ENCODE data around the gene GPC5. TPM values are rescaled to one million over a fixed set of nuclear protein-coding genes. Genes with fewer than 3 reads are reported as not detected.

GPC5 gene
- total RNA-seq, 1 experiment from 2014 or later = 0.07 TPM

GRCh38 chr13:91922969-91923592 is 524.7 kb downstream of the GPC5 start:
- DNase-seq (ENCODE audit: extremely low read depth, low read depth) = peak; percentile 4

GRCh38 chr13:91930687-91931086 is 532.3 kb downstream of the GPC5 start:
- DNase-seq (ENCODE audit: extremely low read depth, low read depth) = no peak

- no peak for DNase-seq (ENCODE audit: extremely low read depth, low read depth)
Measured at GRCh38 chr13:91934354-91934753, 535.9 kb downstream of the GPC5 start.

- DNase-seq (ENCODE audit: extremely low read depth, low read depth) = peak; percentile 33
Measured at GRCh38 chr13:91946498-91947070, 548.2 kb downstream of the GPC5 start.

GRCh38 chr13:91948736-91949135 is 550.3 kb downstream of the GPC5 start:
- no peak for DNase-seq (ENCODE audit: extremely low read depth, low read depth)

DNA sequence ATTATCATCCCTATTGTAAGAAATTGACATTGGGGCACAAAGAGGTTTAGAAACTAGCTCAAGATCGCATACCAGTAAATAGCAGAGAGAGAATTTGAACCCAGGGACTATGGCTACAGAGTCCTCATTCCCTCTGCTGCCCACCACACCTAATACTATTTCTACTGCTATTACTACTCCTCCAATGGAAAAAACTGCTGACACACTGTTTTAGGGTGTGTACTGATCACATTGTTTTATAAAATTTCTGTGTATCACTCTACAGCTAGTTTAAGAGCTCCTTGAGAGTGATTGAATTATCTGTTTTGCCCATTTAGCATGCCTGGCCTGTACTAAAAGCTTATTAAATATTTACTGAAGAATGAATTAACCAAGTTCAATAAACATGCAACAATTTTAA is 552.4 kb downstream of the GPC5 start:
- DNase-seq (ENCODE audit: extremely low read depth, low read depth) = no peak

DNA sequence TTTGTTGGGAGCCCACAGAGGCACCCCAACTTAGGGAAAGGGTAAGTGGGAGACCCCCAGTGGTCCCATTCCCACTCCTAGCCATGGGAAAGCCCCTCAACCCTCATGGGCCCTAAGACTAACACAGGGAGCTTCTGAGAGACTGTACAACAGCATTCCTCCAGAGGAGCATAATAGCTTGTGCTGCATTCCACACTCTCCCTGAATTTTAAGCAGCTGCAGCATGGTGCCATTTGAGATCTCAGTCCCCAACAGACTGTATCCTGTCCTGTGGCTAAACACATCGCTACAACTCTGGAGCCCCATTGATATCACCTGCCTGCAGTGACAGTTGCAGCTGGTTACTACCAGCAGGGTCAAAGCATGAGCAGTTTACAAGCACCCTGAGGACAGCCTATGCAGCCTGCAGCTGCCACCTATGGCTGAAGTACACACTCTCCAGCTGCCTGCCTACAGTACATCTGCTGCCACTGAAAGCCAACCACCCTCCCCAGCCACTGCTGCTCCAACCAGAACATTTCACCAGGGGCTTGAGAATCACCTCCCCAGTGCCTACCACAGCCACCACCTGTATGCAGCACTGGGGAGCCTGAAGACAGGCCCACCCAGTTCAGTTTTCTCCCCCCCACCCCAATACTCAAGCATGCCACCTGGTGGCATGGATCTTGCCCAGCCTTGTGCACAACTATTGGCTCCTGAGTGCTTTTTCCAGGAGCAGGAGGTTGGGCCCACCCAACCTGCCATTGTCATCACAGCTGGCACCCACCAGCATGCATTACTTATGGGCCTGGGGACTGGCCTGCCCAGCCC is 557.3 kb downstream of the GPC5 start:
- DNase-seq (ENCODE audit: extremely low read depth, low read depth) = no peak

- DNase-seq (ENCODE audit: extremely low read depth, low read depth) = no peak
Measured at GRCh38 chr13:91960947-91961346, 562.5 kb downstream of the GPC5 start.

GRCh38 chr13:91962946-91963345 is 564.5 kb downstream of the GPC5 start:
- DNase-seq (ENCODE audit: extremely low read depth, low read depth) = no peak

DNA sequence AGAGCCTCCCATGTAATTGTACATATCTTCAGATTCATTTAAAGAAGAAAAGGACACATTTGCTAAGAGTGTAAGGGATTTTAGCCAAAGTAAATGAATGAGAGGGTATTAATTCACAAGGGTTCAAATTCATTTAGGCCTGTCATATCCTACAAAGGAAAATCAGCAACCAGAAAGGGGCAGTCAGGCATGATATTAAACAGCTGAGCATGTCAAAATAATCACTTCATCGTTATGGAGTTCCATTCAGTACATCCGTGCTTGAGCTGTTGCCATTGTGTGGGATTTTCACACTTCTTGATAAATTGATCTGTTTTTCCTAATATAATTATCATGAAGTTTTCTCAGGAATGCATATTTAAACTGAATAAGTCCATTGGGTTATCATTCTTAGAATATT is 567.1 kb downstream of the GPC5 start:
- no peak for DNase-seq (ENCODE audit: extremely low read depth, low read depth)

DNA sequence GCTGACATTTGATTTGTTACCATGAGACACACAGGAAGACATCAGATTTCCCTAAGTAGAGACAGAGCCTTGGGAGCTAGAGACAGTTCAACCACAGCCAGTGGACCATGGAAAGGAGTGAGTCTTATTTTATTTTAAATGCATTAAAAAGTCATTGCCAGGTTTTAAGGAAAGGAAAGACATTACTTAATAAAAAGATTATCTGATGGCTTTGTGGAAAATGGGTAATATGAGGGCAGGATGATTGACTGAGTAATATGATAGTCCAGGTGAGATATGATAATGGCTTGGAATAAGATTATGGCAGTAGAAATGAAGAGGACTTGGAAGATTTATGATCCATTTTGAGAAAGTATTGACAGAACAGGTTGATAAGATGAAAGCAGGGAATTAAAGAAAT is 580.1 kb downstream of the GPC5 start:
- DNase-seq (ENCODE audit: extremely low read depth, low read depth) = no peak

DNA sequence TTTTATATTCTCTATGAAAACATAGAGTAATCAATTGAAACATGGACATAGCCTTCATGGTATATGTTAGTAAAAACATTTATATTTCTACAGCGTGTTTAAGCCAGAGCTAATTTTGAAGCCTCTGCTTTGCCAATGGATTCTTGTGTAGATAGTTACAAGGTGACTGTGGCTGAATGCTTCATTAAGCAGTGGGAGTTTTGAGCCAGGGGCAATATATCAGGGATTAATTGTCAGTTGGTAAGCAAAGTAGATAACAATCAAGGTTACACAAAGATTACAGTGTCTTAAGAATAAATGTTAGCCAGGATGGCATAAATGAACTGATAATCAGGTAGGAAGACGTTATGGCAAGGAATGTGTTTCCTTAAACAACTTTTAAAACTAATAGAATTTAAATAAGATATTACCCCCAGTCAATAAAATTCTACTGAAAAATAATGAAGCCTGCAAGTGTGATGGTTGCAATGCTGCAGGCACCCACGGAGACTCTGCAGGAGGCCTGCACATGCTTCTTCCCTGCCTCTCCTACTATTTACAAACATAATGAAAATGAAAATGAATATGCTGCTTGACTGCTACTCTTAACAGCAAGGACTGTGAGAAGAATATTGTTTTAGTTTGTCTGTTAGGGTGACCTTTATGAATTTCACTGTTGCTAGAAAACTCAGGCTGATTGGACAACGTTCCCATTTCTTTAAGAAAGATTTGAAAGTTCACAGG is 588.5 kb downstream of the GPC5 start:
- no peak for DNase-seq (ENCODE audit: extremely low read depth, low read depth)

GRCh38 chr13:91988331-91988730 is 589.9 kb downstream of the GPC5 start:
- DNase-seq (ENCODE audit: extremely low read depth, low read depth) = no peak

DNA sequence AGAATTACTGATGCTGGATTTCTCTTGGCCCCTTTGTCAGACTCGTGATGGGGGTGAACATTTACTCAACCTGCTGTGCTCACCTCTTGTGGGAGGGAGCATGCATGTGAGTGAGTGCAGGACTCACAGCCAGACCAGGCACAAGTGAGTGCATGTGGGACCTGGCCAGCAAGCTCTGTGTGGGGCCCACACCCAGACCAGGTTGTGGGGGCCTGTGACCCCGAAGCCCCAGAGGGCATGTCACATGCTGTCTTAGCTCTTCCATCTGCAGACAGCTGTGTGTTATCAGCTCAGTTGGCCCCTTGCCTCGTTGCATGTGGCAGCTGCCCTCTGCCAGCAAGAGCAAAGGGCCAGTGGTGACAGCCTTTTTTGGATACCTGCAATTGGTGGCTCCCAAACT is 614.4 kb downstream of the GPC5 start:
- DNase-seq (ENCODE audit: extremely low read depth, low read depth) = no peak

GRCh38 chr13:92017737-92018136 is 619.3 kb downstream of the GPC5 start:
- no peak for DNase-seq (ENCODE audit: extremely low read depth, low read depth)

GRCh38 chr13:92028695-92029094 is 630.3 kb downstream of the GPC5 start:
- DNase-seq (ENCODE audit: extremely low read depth, low read depth) = no peak

GRCh38 chr13:92029641-92030040 is 631.2 kb downstream of the GPC5 start:
- DNase-seq (ENCODE audit: extremely low read depth, low read depth) = no peak

GRCh38 chr13:92038905-92039304 is 640.5 kb downstream of the GPC5 start:
- DNase-seq (ENCODE audit: extremely low read depth, low read depth) = no peak

DNA sequence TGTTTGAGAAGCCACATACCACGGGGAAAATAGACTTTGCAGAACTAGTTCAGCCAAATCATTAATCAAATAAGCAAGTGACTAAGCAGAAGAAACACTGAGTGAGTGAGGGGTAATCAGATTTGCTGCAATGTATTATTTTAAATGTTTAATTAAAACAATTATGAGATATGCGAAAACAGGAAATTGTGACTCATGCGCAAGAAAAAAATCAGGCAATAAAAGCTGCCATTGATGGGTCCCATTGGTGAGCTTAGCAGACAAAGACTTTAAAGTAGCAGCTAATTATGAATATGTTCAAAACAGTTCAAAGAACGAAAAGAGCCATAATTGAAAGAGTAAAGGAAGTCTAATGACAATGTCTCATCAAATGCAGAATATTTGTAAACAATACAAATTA is 644.1 kb downstream of the GPC5 start:
- no peak for DNase-seq (ENCODE audit: extremely low read depth, low read depth)

DNA sequence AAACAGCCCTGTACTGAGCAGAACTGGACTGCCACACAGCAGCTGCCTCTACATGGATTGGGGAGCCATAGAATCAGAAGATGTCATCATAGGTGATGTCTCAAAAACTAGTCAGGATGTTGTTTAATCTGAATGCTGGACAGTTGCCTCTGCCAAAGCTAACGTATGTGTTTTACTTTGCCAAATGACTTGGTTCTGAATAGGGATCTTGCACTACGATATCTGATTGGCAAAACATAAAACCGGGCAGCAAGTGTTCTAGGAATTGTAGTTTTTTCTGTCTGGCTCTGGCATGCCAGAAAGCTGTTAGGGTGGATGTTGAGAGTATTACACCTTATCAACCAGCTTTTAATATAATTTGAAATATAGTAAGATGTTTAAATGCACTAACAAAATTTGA is 645.9 kb downstream of the GPC5 start:
- no peak for DNase-seq (ENCODE audit: extremely low read depth, low read depth)

GRCh38 chr13:92054389-92054788 is 656.0 kb downstream of the GPC5 start:
- no peak for DNase-seq (ENCODE audit: extremely low read depth, low read depth)
